ENCODE data around the gene ITGA6.
"Not testable (repeated sequence)": the region's sequence is repeated elsewhere in the genome, so short reads cannot be mapped to it uniquely, and the experiment has no call there.

ITGA6 gene

DNA sequence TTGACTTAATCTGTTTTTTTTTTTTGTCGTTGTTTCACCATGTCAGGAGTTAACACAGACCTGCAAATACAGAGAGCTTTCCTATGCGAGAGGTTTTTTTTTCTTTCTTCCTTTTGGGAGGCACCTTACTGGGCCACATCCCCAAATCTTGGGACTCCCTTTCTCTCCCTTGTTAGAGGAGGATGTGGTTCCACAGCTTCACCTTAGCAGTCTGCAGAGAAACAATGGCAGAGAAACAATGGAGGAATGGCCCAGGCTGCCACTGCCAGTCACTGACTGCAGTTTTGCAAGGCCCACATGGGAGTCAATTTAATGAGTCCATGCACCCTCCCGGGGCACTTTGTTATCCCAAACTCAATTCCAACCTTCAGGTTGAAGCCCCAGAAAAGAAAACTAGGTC is 107.7 kb downstream of the ITGA6 start:
- TF ChIP-seq, protein P1, sequence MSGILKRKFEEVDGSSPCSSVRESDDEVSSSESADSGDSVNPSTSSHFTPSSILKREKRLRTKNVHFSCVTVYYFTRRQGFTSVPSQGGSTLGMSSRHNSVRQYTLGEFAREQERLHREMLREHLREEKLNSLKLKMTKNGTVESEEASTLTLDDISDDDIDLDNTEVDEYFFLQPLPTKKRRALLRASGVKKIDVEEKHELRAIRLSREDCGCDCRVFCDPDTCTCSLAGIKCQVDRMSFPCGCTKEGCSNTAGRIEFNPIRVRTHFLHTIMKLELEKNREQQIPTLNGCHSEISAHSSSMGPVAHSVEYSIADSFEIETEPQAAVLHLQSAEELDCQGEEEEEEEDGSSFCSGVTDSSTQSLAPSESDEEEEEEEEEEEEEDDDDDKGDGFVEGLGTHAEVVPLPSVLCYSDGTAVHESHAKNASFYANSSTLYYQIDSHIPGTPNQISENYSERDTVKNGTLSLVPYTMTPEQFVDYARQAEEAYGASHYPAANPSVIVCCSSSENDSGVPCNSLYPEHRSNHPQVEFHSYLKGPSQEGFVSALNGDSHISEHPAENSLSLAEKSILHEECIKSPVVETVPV (CRISPR knock-in tag; IDR thresholded peaks at IDR 0.05): no peak
- TF ChIP-seq ARNTL (CRISPR knock-in tag; IDR thresholded peaks at IDR 0.05; ENCODE audit: borderline replicate concordance, low read depth) (no peak), ESRRG (CRISPR knock-in tag; IDR thresholded peaks at IDR 0.05) (no peak), ZNF70 (CRISPR knock-in tag; IDR thresholded peaks at IDR 0.05) (no peak), TOX (CRISPR knock-in tag; IDR thresholded peaks at IDR 0.05; ENCODE audit: borderline replicate concordance) (no peak), TCF4 (CRISPR knock-in tag; IDR thresholded peaks at IDR 0.05; ENCODE audit: borderline replicate concordance) (no peak), CSDC2 (CRISPR knock-in tag; IDR thresholded peaks at IDR 0.05) (no peak)
- TF ChIP-seq, protein P2, sequence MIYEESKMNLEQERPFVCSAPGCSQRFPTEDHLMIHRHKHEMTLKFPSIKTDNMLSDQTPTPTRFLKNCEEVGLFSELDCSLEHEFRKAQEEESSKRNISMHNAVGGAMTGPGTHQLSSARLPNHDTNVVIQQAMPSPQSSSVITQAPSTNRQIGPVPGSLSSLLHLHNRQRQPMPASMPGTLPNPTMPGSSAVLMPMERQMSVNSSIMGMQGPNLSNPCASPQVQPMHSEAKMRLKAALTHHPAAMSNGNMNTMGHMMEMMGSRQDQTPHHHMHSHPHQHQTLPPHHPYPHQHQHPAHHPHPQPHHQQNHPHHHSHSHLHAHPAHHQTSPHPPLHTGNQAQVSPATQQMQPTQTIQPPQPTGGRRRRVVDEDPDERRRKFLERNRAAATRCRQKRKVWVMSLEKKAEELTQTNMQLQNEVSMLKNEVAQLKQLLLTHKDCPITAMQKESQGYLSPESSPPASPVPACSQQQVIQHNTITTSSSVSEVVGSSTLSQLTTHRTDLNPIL (CRISPR knock-in tag; IDR thresholded peaks at IDR 0.05; ENCODE audit: low read depth): no peak
- no peak for ATAC-seq

DNA sequence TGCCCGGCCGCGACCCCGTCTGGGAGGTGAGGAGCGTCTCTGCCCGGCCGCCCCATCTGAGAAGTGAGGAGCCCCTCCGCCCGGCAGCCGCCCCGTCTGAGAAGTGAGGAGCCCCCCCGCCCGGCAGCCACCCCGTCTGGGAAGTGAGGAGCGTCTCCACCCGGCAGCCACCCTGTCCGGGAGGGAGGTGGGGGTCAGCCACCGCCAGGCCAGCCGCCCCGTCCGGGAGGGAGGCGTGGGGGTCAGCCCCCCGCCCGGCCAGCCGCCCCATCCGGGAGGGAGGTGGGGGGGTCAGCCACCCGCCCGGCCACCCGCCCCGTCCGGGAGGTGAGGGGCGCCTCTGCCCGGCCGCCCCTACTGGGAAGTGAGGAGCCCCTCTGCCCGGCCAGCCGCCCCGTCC is 110.5 kb downstream of the ITGA6 start:
- ATAC-seq: not testable (repeated sequence)

DNA sequence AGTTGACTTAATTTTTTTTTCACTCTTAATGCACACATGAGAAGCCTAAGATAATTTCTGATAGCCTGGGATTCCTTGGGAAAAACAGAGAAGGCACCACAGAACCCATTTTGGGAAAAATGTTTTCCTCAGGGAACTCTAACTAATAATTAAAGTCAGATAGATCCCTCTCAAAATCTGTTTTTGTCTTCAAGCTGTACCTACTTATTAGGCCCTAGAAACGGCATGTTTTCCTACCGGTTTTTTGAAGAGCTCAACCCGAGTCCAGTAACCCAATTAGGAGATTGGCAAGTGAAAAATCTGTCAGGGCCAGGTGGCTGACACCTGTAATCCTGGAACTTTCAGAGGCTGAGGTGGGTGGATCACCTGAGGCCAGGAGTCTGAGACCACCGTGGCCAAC is 112.4 kb downstream of the ITGA6 start:
- no peak for ATAC-seq
- TF ChIP-seq OSR1 (CRISPR knock-in tag; IDR thresholded peaks at IDR 0.05) (no peak), CSDC2 (CRISPR knock-in tag; IDR thresholded peaks at IDR 0.05) (no peak), ZFP3 (CRISPR knock-in tag; IDR thresholded peaks at IDR 0.05) (no peak), PPARA (CRISPR knock-in tag; IDR thresholded peaks at IDR 0.05; ENCODE audit: borderline replicate concordance) (no peak), ZNF565 (CRISPR knock-in tag; conservative IDR thresholded peaks at IDR 0.05; ENCODE audit: low read depth) (no peak)

DNA sequence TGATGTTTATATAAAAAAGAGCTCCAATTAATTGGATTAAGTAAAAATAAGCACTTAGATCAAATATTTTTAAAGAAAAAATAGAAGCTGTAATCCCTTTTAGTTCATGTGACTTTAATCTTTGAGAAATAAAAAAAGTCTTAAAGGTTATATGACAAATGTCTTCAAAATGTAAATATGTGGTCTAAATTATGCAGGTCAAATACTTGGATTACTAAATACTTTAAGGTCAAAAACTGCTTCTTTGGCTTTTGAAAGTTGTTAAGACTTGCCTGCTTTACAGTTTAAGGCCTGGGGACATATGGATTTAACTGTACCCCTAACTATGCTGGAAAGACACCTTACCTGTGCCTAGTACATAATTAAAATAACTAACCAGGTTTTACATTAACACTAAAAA is 113.0 kb downstream of the ITGA6 start:
- no peak for TF ChIP-seq ESRRG (CRISPR knock-in tag; IDR thresholded peaks at IDR 0.05)
- TF ChIP-seq ZFP30 (CRISPR knock-in tag; IDR thresholded peaks at IDR 0.05): no peak
- no peak for TF ChIP-seq BACH2 (CRISPR knock-in tag; IDR thresholded peaks at IDR 0.05; ENCODE audit: borderline replicate concordance)
- TF ChIP-seq ZNF70 (CRISPR knock-in tag; IDR thresholded peaks at IDR 0.05): no peak
- no peak for TF ChIP-seq CSDC2 (CRISPR knock-in tag; IDR thresholded peaks at IDR 0.05)
- no peak for TF ChIP-seq TCF4 (CRISPR knock-in tag; IDR thresholded peaks at IDR 0.05; ENCODE audit: borderline replicate concordance)
- TF ChIP-seq ZFP3 (CRISPR knock-in tag; IDR thresholded peaks at IDR 0.05): no peak
- no peak for TF ChIP-seq OSR1 (CRISPR knock-in tag; IDR thresholded peaks at IDR 0.05)
- TF ChIP-seq, protein P3, sequence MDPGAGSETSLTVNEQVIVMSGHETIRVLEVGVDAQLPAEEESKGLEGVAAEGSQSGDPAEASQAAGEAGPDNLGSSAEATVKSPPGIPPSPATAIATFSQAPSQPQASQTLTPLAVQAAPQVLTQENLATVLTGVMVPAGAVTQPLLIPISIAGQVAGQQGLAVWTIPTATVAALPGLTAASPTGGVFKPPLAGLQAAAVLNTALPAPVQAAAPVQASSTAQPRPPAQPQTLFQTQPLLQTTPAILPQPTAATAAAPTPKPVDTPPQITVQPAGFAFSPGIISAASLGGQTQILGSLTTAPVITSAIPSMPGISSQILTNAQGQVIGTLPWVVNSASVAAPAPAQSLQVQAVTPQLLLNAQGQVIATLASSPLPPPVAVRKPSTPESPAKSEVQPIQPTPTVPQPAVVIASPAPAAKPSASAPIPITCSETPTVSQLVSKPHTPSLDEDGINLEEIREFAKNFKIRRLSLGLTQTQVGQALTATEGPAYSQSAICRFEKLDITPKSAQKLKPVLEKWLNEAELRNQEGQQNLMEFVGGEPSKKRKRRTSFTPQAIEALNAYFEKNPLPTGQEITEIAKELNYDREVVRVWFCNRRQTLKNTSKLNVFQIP (CRISPR knock-in tag; IDR thresholded peaks at IDR 0.05; ENCODE audit: borderline replicate concordance, low read depth): no peak
- no peak for TF ChIP-seq SNAI2 (CRISPR knock-in tag; IDR thresholded peaks at IDR 0.05)
- TF ChIP-seq PPARA (CRISPR knock-in tag; IDR thresholded peaks at IDR 0.05; ENCODE audit: borderline replicate concordance): no peak
- TF ChIP-seq GLIS3 (CRISPR knock-in tag; IDR thresholded peaks at IDR 0.05): no peak
- no peak for TF ChIP-seq ZC3H10 (CRISPR knock-in tag; IDR thresholded peaks at IDR 0.05)
- TF ChIP-seq, protein P2 (CRISPR knock-in tag; IDR thresholded peaks at IDR 0.05; ENCODE audit: low read depth): no peak
- no peak for ATAC-seq

DNA sequence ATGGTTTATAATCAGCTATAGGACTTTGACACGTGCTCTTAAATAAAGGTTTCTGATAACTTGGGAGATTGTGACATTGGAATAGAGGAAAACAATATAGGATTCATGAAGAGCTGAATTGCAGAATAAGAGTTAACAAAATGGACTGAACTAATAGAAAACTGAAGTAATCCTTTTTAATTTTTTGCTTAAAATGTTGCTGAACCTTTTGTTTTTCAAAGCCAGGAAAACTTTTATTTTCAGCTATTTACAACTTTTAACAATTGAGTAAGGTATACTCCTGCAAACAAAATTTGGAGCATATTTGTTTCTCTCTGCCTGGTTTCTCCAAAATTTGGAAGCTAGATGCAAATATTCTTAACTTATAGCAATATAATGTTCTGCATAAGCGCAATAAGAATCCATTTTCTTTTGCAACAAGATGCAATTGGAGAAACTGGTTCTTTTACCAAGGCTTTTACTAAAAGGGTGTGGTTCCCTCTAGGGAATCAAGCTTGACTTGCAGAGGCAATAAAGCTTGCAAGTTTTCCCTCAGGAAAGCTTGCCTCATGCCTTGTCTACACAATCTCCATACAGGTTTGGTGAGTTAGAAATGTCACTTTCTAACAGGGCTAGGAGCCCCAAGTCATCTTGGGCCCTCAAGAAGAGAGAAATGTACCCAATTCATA is 118.2 kb downstream of the ITGA6 start:
- no peak for ATAC-seq
- TF ChIP-seq, protein P1 (CRISPR knock-in tag; IDR thresholded peaks at IDR 0.05): no peak
- TF ChIP-seq, protein P4, sequence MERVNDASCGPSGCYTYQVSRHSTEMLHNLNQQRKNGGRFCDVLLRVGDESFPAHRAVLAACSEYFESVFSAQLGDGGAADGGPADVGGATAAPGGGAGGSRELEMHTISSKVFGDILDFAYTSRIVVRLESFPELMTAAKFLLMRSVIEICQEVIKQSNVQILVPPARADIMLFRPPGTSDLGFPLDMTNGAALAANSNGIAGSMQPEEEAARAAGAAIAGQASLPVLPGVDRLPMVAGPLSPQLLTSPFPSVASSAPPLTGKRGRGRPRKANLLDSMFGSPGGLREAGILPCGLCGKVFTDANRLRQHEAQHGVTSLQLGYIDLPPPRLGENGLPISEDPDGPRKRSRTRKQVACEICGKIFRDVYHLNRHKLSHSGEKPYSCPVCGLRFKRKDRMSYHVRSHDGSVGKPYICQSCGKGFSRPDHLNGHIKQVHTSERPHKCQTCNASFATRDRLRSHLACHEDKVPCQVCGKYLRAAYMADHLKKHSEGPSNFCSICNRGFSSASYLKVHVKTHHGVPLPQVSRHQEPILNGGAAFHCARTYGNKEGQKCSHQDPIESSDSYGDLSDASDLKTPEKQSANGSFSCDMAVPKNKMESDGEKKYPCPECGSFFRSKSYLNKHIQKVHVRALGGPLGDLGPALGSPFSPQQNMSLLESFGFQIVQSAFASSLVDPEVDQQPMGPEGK (CRISPR knock-in tag; IDR thresholded peaks at IDR 0.05; ENCODE audit: borderline replicate concordance): no peak
- TF ChIP-seq, protein P5, sequence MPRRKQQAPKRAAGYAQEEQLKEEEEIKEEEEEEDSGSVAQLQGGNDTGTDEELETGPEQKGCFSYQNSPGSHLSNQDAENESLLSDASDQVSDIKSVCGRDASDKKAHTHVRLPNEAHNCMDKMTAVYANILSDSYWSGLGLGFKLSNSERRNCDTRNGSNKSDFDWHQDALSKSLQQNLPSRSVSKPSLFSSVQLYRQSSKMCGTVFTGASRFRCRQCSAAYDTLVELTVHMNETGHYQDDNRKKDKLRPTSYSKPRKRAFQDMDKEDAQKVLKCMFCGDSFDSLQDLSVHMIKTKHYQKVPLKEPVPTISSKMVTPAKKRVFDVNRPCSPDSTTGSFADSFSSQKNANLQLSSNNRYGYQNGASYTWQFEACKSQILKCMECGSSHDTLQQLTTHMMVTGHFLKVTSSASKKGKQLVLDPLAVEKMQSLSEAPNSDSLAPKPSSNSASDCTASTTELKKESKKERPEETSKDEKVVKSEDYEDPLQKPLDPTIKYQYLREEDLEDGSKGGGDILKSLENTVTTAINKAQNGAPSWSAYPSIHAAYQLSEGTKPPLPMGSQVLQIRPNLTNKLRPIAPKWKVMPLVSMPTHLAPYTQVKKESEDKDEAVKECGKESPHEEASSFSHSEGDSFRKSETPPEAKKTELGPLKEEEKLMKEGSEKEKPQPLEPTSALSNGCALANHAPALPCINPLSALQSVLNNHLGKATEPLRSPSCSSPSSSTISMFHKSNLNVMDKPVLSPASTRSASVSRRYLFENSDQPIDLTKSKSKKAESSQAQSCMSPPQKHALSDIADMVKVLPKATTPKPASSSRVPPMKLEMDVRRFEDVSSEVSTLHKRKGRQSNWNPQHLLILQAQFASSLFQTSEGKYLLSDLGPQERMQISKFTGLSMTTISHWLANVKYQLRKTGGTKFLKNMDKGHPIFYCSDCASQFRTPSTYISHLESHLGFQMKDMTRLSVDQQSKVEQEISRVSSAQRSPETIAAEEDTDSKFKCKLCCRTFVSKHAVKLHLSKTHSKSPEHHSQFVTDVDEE (CRISPR knock-in tag; IDR thresholded peaks at IDR 0.05): no peak
- no peak for TF ChIP-seq OSR1 (CRISPR knock-in tag; IDR thresholded peaks at IDR 0.05)
- no peak for TF ChIP-seq CSDC2 (CRISPR knock-in tag; IDR thresholded peaks at IDR 0.05)
- TF ChIP-seq ZFP30 (CRISPR knock-in tag; IDR thresholded peaks at IDR 0.05): no peak
